Measurements from ENCODE around the gene SLC37A3.

DNA sequence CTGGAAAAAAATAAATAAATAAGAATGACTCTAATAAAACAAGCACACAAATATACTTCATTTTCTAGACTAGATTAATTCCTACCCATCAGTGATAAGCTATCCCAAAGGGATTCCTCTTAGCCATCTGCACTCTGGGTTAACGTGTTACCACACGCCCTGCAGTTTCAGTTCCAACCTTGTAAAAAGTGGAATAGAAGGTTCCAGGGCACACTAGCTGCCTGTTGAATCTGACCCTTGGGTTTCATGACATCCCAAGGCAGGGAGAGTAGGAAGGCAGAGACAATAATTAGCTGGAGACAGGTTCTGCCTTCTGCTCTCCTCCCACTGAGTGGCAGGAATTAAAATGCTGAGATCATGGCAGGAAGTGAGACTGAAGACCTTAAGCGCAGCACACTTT lies 33.5 kb downstream of the SLC37A3 start:
- no peak for TF ChIP-seq POLR2A (IDR thresholded peaks at IDR 0.05)
- TF ChIP-seq, protein P1, sequence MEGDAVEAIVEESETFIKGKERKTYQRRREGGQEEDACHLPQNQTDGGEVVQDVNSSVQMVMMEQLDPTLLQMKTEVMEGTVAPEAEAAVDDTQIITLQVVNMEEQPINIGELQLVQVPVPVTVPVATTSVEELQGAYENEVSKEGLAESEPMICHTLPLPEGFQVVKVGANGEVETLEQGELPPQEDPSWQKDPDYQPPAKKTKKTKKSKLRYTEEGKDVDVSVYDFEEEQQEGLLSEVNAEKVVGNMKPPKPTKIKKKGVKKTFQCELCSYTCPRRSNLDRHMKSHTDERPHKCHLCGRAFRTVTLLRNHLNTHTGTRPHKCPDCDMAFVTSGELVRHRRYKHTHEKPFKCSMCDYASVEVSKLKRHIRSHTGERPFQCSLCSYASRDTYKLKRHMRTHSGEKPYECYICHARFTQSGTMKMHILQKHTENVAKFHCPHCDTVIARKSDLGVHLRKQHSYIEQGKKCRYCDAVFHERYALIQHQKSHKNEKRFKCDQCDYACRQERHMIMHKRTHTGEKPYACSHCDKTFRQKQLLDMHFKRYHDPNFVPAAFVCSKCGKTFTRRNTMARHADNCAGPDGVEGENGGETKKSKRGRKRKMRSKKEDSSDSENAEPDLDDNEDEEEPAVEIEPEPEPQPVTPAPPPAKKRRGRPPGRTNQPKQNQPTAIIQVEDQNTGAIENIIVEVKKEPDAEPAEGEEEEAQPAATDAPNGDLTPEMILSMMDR (IDR thresholded peaks at IDR 0.05) = no peak

All from upper lobe of left lung (tissue), 4 donors.